ENCODE data around the gene GFER.

The GFER gene

DNA sequence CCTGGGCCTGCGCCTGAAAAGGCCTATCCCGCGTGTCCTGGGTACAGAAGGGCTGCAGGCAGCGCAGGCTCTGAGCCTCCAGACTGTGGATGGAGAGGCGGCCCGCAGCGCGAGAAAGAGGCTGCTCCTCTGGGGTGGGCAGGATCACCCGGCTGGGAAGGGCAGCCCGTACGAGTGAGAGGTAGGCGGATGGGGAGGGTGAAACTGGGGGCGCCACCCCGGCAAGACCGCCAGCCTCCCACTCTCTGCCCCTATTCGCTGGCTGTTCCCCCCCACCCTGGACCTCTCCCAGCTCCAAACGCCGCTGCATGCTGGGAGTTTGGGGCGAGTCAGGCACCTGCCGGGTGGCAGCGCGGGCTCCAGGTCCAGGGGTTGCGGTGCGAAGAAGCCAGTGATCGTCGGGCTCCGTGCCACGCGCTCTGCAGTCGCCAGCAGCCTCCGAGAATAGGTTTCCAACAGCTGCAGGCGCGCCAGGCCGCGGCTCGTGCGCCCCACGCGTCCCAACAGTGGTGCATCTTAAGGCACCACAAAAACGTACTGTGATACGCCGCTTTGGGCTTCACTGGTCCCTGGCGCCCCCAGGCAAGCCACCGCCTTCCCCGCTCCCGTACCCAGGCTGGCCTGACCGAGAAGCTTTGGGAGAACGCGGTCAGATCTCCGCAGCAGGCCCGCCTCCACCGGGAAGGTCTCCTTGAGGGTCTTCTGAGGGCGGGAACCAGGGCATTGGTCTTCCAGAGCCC lies 3.8 kb upstream of the GFER start:
- TF ChIP-seq, protein P1, sequence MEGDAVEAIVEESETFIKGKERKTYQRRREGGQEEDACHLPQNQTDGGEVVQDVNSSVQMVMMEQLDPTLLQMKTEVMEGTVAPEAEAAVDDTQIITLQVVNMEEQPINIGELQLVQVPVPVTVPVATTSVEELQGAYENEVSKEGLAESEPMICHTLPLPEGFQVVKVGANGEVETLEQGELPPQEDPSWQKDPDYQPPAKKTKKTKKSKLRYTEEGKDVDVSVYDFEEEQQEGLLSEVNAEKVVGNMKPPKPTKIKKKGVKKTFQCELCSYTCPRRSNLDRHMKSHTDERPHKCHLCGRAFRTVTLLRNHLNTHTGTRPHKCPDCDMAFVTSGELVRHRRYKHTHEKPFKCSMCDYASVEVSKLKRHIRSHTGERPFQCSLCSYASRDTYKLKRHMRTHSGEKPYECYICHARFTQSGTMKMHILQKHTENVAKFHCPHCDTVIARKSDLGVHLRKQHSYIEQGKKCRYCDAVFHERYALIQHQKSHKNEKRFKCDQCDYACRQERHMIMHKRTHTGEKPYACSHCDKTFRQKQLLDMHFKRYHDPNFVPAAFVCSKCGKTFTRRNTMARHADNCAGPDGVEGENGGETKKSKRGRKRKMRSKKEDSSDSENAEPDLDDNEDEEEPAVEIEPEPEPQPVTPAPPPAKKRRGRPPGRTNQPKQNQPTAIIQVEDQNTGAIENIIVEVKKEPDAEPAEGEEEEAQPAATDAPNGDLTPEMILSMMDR (IDR thresholded peaks at IDR 0.05; ENCODE audit: extremely low read depth, missing control alignments): no peak
- DNase-seq (ENCODE audit: low spot score): no peak

GRCh38 chr16:1980770-1981087 lies 3.3 kb upstream of the GFER start:
- TF ChIP-seq, protein P1 (IDR thresholded peaks at IDR 0.05; ENCODE audit: extremely low read depth, missing control alignments): no peak

DNA sequence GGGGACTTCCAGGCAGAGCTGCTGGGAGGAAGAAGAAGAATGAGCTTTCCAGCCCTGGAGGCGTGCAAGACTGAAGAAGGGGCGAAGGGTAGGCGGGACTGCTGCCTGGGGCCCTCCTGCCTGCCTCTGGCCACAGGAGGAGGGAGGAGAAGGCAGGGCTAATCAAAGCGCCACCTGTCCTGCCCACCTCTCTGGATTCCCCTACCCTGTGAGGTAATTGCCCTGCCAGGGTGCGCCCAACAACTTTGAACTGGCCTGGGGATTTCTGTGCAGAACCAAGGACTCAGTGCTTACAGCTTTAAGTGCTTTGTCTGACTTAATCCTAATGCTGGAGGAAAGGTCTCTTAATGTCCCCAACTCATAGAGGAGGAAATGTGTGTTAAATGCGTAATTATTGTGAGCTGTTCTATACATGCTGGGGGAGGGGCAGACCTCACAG lies 2.6 kb upstream of the GFER start, which contains the start of gene NOXO1:
TSS of gene NOXO1 (minus strand) at position 72 of the 439 bp plus-strand sequence. CDS start 290 bp downstream, outside the sequence.
- no peak for DNase-seq (ENCODE audit: low spot score)
- TF ChIP-seq, protein P1 (IDR thresholded peaks at IDR 0.05; ENCODE audit: extremely low read depth, missing control alignments): no peak

More at GRCh38 chr16:1980770-1981087, 3.3 kb upstream of the GFER start:
- DNase-seq (ENCODE audit: low spot score): no peak

GRCh38 chr16:1982013-1982433 lies 2.0 kb upstream of the GFER start:
- no peak for DNase-seq (ENCODE audit: low spot score)
- TF ChIP-seq, protein P1 (IDR thresholded peaks at IDR 0.05; ENCODE audit: extremely low read depth, missing control alignments): no peak

- DNase-seq (ENCODE audit: low spot score): no peak
- TF ChIP-seq, protein P1 (IDR thresholded peaks at IDR 0.05; ENCODE audit: extremely low read depth, missing control alignments): no peak
Measured at GRCh38 chr16:1982991-1983543, 926 bp upstream of the GFER start.

DNA sequence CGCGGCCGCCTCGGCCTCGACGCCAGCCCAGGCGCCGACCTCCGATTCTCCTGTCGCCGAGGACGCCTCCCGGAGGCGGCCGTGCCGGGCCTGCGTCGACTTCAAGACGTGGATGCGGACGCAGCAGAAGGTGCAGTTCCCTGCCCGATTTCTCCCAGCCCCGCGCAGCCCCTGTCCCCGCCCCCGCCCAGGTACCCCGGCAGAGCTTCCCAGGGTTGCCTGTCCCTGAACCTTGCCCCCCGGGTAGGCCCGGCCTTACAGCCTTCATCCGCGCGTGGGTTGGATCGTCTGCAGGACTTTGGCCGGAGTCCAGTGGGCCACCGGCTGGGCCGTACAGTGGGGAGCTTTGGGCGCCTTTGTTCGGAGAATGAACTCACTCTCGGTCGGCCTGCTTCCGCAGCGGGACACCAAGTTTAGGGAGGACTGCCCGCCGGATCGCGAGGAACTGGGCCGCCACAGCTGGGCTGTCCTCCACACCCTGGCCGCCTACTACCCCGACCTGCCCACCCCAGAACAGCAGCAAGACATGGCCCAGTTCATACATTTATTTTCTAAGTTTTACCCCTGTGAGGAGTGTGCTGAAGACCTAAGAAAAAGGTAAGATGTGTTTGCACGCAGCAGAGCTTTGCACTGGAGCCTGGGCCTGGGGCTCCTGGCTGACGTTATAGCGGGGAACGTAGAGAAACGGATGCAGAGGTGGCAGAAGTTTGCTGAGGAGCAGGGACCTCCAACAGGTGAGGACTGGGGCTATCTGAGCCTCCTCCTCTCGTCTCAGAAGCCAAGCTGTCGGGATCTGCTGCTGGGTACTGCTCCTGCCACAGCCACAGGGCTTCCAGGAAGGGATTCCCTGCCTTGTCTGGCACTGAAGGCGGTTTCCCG lies 593 bp downstream of the GFER start:
- TF ChIP-seq, protein P1 (IDR thresholded peaks at IDR 0.05; ENCODE audit: extremely low read depth, missing control alignments): no peak
- DNase-seq (ENCODE audit: low spot score): no peak

All from GM20000 (cell line).